Hematopoietic multipotent progenitor cell treated with erythropoietin and hydrocortisone succinate and interleukin-3 and kit ligand, for 4 days (in vitro differentiated cells): ENCODE data around the gene ADH5.
A peak's percentile ranks its signal among the peaks of the same experiment; 100 is the strongest.
"Not testable (repeated sequence)": the region's sequence is repeated elsewhere in the genome, so short reads cannot be mapped to it uniquely, and the experiment has no call there.

ENCODE experiments used
- DNase-seq: peaks from one replicate; pipeline ENCODE4 v3.0.0-alpha.2; 2015

Gene ADH5

GRCh38 chr4:99088481-99089365 lies at the start of gene ADH5:
Gene ADH5 (minus strand): TSS chr4:99088788. CDS start chr4:99088700, 88 bp downstream.
- DNase-seq = peak; percentile 95

GRCh38 chr4:99136329-99136728 lies 47.7 kb upstream of the ADH5 start:
- no peak for DNase-seq

GRCh38 chr4:99135541-99136162 lies 47.1 kb upstream of the ADH5 start:
- no peak for DNase-seq

GRCh38 chr4:99134586-99134985 lies 46.0 kb upstream of the ADH5 start:
- no peak for DNase-seq

- DNase-seq = no peak
Measured at GRCh38 chr4:99131378-99131777, 42.8 kb upstream of the ADH5 start.

GRCh38 chr4:99126376-99126775 lies 37.8 kb upstream of the ADH5 start:
- DNase-seq = no peak

- no peak for DNase-seq
Measured at GRCh38 chr4:99121008-99121407, 32.4 kb upstream of the ADH5 start.

- DNase-seq = no peak
Measured at GRCh38 chr4:99120501-99120900, 31.9 kb upstream of the ADH5 start.

GRCh38 chr4:99117876-99118693 lies 29.5 kb upstream of the ADH5 start:
- peak; percentile 61 for DNase-seq

- not testable (repeated sequence) for DNase-seq
Measured at GRCh38 chr4:99117122-99117841, 28.7 kb upstream of the ADH5 start.

GRCh38 chr4:99109286-99109685 lies 20.7 kb upstream of the ADH5 start:
- DNase-seq = not testable (repeated sequence)

- DNase-seq = no peak
Measured at GRCh38 chr4:99104153-99104552, 15.6 kb upstream of the ADH5 start.

GRCh38 chr4:99103166-99103565 lies 14.6 kb upstream of the ADH5 start:
- no peak for DNase-seq

- no peak for DNase-seq
Measured at GRCh38 chr4:99102634-99103033, 14.0 kb upstream of the ADH5 start.

GRCh38 chr4:99100876-99101275 lies 12.3 kb upstream of the ADH5 start:
- no peak for DNase-seq

- not testable (repeated sequence) for DNase-seq
Measured at GRCh38 chr4:99099814-99100213, 11.2 kb upstream of the ADH5 start.

GRCh38 chr4:99099311-99099710 lies 10.7 kb upstream of the ADH5 start:
- no peak for DNase-seq

- not testable (repeated sequence) for DNase-seq
Measured at GRCh38 chr4:99091841-99092240, 3.3 kb upstream of the ADH5 start.

- DNase-seq = no peak
Measured at GRCh38 chr4:99091216-99091575, 2.6 kb upstream of the ADH5 start.

GRCh38 chr4:99090481-99091215 lies 2.1 kb upstream of the ADH5 start:
- no peak for DNase-seq

- peak; percentile 75 for DNase-seq
Measured at GRCh38 chr4:99088023-99088449, 552 bp downstream of the ADH5 start.

- DNase-seq = no peak
Measured at GRCh38 chr4:99084595-99084994, 4.0 kb downstream of the ADH5 start.
